Esophagus squamous epithelium (tissue), 5 donors: ENCODE results near the gene CABCOCO1. TPM values are rescaled to one million over a fixed set of nuclear protein-coding genes. Genes with fewer than 3 reads are reported as not detected.
A peak's percentile ranks its signal among the peaks of the same experiment; 100 is the strongest.

ENCODE experiments used
- DNase-seq: peaks from one replicate; lab custom pipeline; 2025; lab: John Stamatoyannopoulos, UW
- H3K27ac ChIP-seq, 4 donors: fragments of 200-600 bp; sonication (generic); one replicate each; pipeline ENCODE4 v1.5.1; 2016 to 2019; ENCODE audit warnings: mild to moderate bottlenecking in 1 of 4
- H3K27me3 ChIP-seq, 4 donors: fragments of 200-600 bp; sonication (generic); 1 replicate in 3 of 4; 2 replicates in 1 of 4; pipeline versions ENCODE4 v1.5.1 to v1.6.0; 2017 to 2021; ENCODE audit warnings: antibody characterized with exemption in 1 of 4
- H3K36me3 ChIP-seq, 3 donors: fragments of 200-600 bp; sonication (generic); one replicate each; pipeline ENCODE4 v1.5.1; 2016 to 2019
- H3K4me1 ChIP-seq, 3 donors: fragments of 200-600 bp; sonication (generic); one replicate each; pipeline ENCODE4 v1.5.1; 2017 to 2019
- H3K4me3 ChIP-seq, 4 donors: fragments of 200-600 bp; sonication (generic); 1 replicate in 3 of 4; 2 replicates in 1 of 4; pipeline ENCODE4 v1.5.1; 2016 to 2019; ENCODE audit warnings: mild to moderate bottlenecking in 2 of 4, moderate library complexity in 1 of 4
- H3K9me3 ChIP-seq, 3 donors: fragments of 200-600 bp; sonication (generic); one replicate each; pipeline ENCODE4 v1.5.1; 2016 to 2019
- CTCF ChIP-seq, 6 experiments: fragments of 450-650 bp in 4 of 6; fragments of 200-600 bp in 2 of 6; sonication (generic) in 2 of 6; IDR thresholded peaks; one replicate each; pipeline ENCODE4 v1.5.1; 2016 to 2019; ENCODE audit warnings: antibody characterized with exemption in 6 of 6, mild to moderate bottlenecking in 4 of 6, moderate library complexity in 4 of 6
- POLR2A ChIP-seq, 4 donors: fragments of 450-650 bp; IDR thresholded peaks; one replicate each; pipeline ENCODE4 v1.6.1; 2017; ENCODE audit warnings: antibody characterized with exemption in 4 of 4, mild to moderate bottlenecking in 4 of 4, moderate library complexity in 3 of 4
- WGBS, 2 donors: methylation state at CpG; one replicate each; pipeline ENCODE4 v1.1.5; 2018; 5-methylcytosine and 5-hydroxymethylcytosine counted together
- intact Hi-C: fragments of 100-400 bp; cut with DNase I; formaldehyde crosslinking; loops from one replicate; pipeline ENCODE4 v1.15.0; 2022
- total RNA-seq, 4 donors: library from RNA; depleted of rRNA; stranded (reverse); fragments of >200 nt; gene quantifications; one replicate each; pipeline ENCODE4 v1.1.0, GENCODE V29; 2016
- donor health status: DM: yes; HTN: yes; CAD: no.

CABCOCO1 gene
- total RNA-seq, 4 donors from 2014 or later: 0.38 TPM; not detected in 3

GRCh38 chr10:61758433-61758832 is 95.7 kb downstream of the CABCOCO1 start:
- Histone ChIP-seq H3K27ac (no peak overlapping the region), H3K9me3 (no peaks in the 10 kb centered on the region), H3K27me3 (no peaks in the 10 kb centered on the region), H3K36me3 (no peaks in the 10 kb centered on the region), H3K4me3 (no peak overlapping the region), H3K4me1 (peaks cover 0 to 55% (median 4%) of the 10 kb centered on the region in 3 donors)
- DNase-seq: no peak
- 51 to 54% methylated on average over 3 of the region's 3 CpGs for WGBS, 2 donors
- intact Hi-C loops: loop anchor here (10.0 kb wide), 1 partner anchor 486 kb away; no protein-coding TSS in a partner anchor
- no peak for TF ChIP-seq CTCF (IDR thresholded peaks at IDR 0.05)

GRCh38 chr10:61759751-61760150 is 97.0 kb downstream of the CABCOCO1 start:
- intact Hi-C loops: loop anchor here (10.0 kb wide), 1 partner anchor 485 kb away; no protein-coding TSS in a partner anchor
- no peak for DNase-seq
- no peak for TF ChIP-seq POLR2A (IDR thresholded peaks at IDR 0.05)
- TF ChIP-seq CTCF (IDR thresholded peaks at IDR 0.05): no peak
- H3K4me3 ChIP-seq: no peak overlapping the region
- no peaks in the 10 kb centered on the region for H3K9me3 ChIP-seq
- H3K4me1 ChIP-seq: peaks cover 0 to 41% (median 0%) of the 10 kb centered on the region in 3 donors
- WGBS, 2 donors: 89 to 90% methylated on average over 4 of the region's 4 CpGs
- H3K36me3 ChIP-seq: no peaks in the 10 kb centered on the region
- H3K27ac ChIP-seq: no peak overlapping the region
- H3K27me3 ChIP-seq: no peaks in the 10 kb centered on the region

- H3K27ac ChIP-seq: peak overlapping the region in 3 of 4 donors; percentile 10 to 51 (median 44)
- no peak for DNase-seq
- no peak for TF ChIP-seq CTCF (IDR thresholded peaks at IDR 0.05)
- no peak for TF ChIP-seq POLR2A (IDR thresholded peaks at IDR 0.05)
Measured at GRCh38 chr10:61760943-61761824, 98.5 kb downstream of the CABCOCO1 start.

GRCh38 chr10:61761825-61762217 is 99.1 kb downstream of the CABCOCO1 start:
- Histone ChIP-seq H3K36me3 (no peaks in the 10 kb centered on the region), H3K4me1 (peaks cover 0 to 31% (median 0%) of the 10 kb centered on the region in 3 donors), H3K9me3 (no peaks in the 10 kb centered on the region), H3K27me3 (no peaks in the 10 kb centered on the region), H3K4me3 (no peak overlapping the region), H3K27ac (no peak overlapping the region)
- no peak for DNase-seq
- 38 to 46% methylated on average over 3 of the region's 3 CpGs for WGBS, 2 donors
- TF ChIP-seq CTCF (IDR thresholded peaks at IDR 0.05) (no peak), POLR2A (IDR thresholded peaks at IDR 0.05) (no peak)
- intact Hi-C loops: no loop called here

More at GRCh38 chr10:61760943-61761824, 98.5 kb downstream of the CABCOCO1 start:
- Histone ChIP-seq H3K27me3 (no peaks in the 10 kb centered on the region), H3K4me3 (no peak overlapping the region), H3K9me3 (no peaks in the 10 kb centered on the region), H3K36me3 (no peaks in the 10 kb centered on the region), H3K4me1 (peaks cover 0 to 31% (median 0%) of the 10 kb centered on the region in 3 donors)
- intact Hi-C loops: no loop called here
- 37% methylated on average over 4 of the region's 4 CpGs for WGBS, 2 donors

GRCh38 chr10:61763778-61764177 is 101.0 kb downstream of the CABCOCO1 start:
- DNase-seq: no peak
- Histone ChIP-seq H3K27me3 (no peaks in the 10 kb centered on the region), H3K36me3 (no peaks in the 10 kb centered on the region), H3K27ac (no peak overlapping the region), H3K4me3 (no peak overlapping the region), H3K4me1 (peaks cover 0 to 24% (median 0%) of the 10 kb centered on the region in 3 donors), H3K9me3 (no peaks in the 10 kb centered on the region)
- TF ChIP-seq CTCF (IDR thresholded peaks at IDR 0.05): no peak
- no peak for TF ChIP-seq POLR2A (IDR thresholded peaks at IDR 0.05)
- intact Hi-C loops: no loop called here
- 90 to 92% methylated on average over 3 of the region's 3 CpGs for WGBS, 2 donors
